GM21390 (cell line): ENCODE results near the gene PHKB.

Source experiments
- ATAC-seq: cut with Tn5 transposase; IDR thresholded peaks from one replicate; pipeline ENCODE4 v1.9.1; 2021; ENCODE audit not compliant: unreplicated experiment

PHKB gene

DNA sequence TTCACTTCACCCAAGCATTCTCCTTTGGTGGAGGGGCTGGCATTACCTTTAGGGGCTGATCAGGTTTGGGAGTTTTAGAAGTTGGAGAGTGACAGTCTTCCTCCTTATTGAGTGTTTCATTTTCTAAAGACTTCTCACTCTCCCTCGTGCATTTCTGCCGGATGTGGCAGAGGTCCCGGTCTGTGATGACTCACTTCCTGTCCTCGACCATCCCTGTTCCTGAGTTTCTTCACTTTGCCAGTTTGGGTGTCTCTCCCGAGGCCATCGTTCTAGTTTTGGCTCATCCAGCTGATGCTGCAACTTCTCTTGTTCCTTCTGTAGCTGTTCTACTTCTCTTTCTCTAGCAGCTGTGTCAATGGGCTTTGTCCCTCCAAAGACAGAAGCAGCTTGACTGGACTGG, 104.3 kb downstream of the PHKB start:
- ATAC-seq, result no peak

GRCh38 chr16:47567321-47567720, 106.2 kb downstream of the PHKB start:
- no peak for ATAC-seq

- ATAC-seq, result no peak
Observed at GRCh38 chr16:47568351-47568750, 107.2 kb downstream of the PHKB start.

DNA sequence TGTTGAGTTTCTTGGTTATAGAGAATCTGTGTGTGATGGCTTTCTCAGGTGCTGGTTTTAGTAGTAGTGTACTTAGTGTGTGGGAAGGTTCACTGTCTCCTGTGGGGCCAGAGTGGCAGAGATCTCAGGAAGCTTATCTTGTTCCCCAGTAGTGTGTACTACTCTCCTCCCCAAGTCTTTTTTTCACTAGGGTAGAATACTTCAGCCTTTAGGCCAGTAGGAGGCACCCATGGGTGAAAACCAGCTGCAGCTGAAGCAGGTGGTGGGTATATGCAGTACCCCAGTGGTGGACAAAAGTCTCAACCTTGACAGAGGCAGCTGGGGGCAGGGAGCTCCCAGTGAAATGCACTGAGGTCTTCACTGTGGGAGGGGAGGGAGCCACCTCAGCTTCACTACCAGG, 109.9 kb downstream of the PHKB start:
- no peak for ATAC-seq

DNA sequence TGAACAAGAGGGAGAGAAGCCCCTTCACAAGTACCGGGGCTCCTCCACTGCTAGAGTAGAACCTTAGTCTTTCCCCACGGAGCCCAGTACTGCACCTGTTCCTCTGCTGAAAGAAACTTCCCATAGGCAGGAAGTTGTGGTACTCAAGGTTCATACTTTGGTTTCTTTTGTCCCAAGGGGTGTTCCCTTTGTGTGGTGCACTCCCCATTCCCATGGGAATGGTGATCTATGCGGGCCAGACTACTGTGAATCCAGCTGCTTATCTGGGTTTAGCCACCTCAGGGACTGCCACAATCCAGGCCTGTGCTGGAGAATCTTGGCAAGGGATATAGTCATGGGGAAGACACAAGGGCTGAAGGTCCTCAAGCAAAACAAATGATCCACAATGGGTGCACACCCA, 110.6 kb downstream of the PHKB start:
- ATAC-seq, result no peak

DNA sequence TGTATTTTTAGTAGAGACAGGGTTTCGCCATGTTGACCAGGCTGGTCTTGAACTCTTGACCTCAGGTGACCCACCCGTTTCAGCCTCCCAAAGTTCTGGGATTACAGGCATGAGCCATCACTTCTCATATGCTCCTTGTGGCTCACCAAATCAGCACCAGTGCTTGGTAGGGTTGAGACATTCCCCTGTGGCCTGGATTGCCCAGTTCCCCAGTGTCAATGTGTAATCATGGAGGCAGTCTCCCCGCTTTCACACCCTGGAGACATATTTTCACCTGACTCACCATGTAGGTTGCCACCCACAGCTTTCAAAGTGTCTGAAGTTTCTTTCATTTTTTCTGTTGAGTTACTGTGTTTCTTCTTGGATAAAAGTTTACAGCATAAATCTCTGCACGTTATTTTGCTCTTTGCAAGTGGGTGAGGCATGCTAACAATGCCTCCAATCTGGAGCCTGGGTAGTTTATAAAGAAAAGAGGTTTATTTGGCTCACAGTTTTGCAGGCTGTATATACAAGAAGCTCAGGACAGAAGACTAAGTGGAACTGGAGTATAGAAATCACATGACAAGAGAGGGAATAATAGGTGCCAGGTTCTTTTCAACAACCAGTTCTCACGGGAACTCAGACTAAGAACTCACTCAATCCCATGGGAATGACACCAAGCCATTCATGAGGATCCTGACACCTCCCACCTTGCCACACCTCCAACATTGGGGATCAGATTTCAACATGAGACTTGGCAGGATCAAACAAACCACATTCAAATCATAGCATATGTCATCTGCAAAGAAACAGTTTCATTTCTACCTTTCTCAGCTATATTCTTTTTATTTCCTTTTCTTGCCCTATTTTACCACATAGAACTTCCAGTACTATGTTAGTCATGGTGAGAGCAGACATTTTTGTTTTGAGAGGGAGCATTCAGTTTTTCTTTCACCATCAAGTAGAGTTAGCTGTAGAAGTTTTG, 113.2 kb downstream of the PHKB start:
- no peak for ATAC-seq

GRCh38 chr16:47577029-47577428, 115.9 kb downstream of the PHKB start:
- no peak for ATAC-seq

- ATAC-seq, result no peak
Observed at GRCh38 chr16:47578033-47578432, 116.9 kb downstream of the PHKB start.

DNA sequence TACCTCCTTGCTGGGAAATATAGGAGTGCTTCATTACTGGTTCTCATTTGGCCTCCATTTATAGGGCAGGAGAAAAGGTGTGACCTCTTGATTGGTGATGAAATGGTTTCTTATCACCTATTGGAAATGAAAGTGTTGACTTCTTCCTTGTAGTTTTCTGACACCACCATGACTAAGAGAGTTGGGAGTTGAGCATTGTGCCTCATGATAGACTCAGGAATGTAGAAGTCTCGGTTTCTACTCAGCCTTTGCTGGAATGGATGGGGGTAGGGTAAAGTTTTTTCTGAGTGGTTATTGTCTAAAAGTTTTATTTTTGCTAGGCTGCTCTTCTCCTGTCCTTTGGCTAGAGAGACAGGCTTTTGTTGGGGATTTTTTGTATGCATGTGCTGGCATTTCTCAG, 117.4 kb downstream of the PHKB start:
- ATAC-seq, result no peak

- no peak for ATAC-seq
Observed at GRCh38 chr16:47581114-47581513, 120.0 kb downstream of the PHKB start.

DNA sequence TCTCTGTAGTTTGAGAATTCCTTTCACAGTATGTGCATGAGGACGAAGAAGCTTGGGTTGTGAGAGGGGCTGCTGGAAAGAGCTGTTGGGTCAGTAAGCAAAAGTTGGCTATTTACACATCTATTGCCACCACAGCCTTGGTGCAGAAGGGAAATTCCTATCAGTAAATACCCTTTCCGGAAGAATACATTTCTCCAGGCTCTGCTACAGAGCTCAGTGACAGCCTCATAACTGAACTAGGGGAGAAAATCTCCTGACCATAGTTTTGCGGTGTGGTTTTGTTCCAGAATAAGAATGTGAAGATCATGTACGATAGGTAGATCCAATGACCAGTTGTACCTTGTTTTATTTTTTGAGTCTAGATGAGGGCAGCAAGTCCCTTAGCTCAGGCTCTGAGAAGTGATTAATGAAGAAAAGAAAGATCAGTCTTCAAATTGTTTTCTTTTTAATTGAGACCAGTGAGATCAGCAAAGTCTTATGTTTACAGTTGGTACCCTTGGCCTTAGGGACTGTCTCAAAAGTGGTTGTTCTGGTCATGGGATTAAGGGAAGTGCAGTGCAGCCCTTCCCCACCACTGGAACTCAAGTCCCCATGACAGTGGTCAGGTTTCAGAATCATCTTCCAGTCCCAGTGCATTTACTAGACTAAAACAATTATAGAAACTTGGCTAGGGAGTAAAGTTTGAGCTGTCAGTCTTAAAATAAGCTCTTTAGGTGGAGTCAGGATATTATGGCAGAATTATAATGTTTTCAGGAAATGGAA, 123.5 kb downstream of the PHKB start:
- no peak for ATAC-seq

DNA sequence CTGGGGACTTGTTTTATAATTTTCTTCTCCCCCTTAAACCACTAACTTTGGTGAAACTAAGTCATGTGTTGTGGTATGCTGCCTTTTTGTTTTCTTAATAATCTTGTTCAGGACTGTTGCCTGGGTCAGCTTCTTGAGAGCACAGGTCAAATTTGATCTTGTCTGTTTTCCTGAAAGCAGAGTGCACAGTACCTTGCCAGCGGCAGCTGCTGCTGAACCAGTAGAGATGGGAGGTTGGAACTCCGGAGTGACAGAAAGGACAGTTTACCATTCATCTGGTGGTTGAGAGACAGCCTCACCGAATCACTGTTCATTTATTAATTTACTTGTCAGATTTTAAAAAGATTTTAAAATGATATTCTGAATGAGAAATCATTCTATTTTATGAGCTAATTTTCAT, 125.0 kb downstream of the PHKB start:
- ATAC-seq, result no peak

DNA sequence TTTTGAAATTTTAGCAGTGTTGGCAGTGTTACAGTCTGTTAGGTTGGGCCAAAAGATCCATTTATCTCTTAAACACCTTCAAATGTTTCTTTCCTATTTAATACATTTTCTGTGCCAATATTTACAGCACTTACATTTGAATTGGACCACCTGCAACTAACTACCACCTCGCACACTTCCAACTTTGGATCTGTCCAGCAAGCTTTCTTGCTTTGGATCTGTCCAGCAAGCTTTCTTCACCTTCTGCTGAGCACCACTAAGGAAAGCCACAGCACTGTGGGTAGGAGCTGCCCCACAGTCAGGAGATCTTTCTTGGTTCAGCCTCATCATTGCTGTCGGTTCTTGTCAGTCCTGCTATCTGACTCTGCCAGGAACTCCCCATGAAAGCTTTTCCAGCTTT, 129.3 kb downstream of the PHKB start:
- ATAC-seq, result no peak

DNA sequence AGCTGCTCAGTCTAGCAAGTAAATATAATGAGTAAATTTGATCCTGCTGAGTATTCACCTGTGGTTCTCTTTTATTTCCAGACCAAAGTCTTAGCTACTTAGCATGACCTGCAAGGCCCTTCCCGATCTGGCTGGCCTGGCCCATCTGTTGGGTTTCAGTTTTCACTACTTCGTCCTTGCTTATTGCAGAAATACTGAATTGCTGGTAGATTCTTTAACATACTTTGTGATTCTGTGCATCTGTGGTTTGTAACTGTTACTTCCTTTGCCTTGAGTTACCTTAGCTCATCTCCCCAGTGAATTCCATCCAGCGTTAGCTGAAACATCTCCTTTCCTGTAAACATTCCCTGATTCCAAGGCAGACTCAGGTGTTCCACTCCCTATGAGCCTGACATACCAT, 131.1 kb downstream of the PHKB start:
- ATAC-seq, result no peak

- ATAC-seq, result peak; percentile 82
Observed at GRCh38 chr16:47599512-47599911, 138.4 kb downstream of the PHKB start.

DNA sequence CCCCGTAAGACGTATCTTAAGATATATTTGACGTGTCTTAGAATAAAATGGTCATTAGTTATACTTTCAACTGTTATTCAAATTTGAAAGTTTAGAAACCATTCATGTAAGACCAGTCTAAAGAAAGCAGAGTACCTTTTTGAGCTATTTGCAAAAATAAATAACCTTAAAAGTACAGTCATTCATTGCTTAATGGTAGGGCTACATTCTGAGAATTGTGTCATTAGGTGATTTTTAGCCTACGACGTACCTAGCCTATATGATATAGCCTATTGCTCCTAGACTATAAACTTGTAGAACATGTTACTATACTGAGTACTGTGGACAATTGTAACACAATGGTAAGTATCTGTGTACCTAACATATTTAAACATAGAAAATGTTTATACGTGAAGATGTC, 139.2 kb downstream of the PHKB start:
- ATAC-seq, result peak; percentile 44

DNA sequence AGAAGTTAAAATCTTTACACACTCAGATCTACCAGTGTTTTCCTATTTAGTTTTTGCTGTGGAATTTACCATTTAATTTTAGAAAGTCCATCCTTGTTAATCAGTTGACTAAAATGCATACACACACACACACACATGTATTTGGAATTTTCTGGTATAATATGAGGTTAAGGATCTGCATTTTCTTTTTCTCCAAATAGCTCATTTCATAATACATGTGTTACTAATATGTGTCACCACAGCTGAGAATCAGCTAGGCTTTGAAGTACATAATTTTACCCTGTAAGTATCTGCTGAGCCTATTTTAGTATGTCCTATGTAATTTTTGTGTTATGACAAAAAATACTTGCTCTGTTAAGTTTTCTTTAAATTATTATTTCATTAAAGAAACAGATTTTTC, 143.2 kb downstream of the PHKB start:
- ATAC-seq, result no peak

DNA sequence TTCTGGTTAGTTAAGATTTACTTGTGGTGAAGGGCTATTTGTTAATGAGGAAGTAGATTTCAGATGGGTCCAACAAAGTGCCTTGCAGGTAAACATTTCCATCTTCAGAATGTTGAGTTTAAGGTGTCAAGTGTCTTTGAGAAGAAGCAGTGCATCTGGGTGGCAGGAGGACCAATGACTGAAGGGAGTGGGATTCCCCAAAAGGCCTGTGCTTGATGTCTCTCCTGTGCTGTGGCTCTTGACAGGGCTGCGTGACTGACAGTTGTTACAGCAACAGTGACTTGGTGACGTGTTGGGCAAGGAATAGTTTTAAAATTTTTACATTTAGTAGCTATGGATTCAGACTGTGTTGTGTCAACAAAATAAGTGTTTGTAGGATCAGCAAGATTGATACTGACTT, 149.9 kb downstream of the PHKB start:
- no peak for ATAC-seq

DNA sequence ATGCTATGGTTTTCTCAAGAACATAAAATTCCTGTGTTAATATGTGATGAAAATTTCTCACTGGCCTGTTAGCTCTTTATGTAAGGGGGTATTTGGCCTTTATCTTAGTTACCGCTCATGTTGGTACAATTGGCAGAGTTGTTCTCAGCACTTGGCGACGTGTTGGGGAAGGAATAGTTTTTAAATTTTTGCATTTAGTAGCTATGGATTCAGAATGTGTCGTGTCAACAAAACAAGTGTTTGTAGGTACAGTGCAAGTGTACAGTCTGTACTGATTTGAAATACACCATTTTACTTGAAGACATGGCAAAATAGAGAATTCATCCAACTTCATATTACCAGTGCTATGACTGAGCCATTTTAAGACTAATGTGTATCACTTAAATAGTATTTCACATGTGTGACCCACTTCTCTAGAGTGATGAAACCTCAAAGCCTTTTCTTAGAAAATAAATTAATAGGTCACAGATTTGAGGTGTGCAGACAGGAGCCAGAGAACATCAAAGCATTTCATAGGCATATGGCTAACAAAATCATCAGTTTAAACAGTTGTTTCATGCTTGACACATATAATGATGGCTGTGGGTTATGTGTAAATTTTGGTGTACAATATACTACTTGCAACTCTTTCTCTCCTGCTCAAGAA, 150.8 kb downstream of the PHKB start:
- ATAC-seq, result no peak

- ATAC-seq, result no peak
Observed at GRCh38 chr16:47612711-47613110, 151.6 kb downstream of the PHKB start.

DNA sequence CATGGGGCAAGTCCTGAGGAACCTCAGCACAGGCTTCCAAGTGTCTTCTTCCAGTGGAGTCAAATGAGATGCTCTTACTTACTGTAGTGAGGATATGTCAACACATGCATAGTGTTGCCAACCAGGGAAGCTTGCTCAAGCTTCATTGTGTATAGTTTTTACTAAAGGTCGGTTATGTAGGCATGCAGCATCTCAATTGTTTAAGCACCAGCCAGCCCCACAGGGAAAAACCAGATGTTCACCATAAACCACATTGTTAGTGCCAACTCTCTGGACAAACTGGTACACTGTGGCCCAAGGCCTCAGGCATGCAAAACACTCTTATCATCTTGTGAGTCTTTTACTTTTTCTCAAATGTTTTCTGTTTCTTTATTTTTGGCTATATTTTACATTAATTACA, 152.1 kb downstream of the PHKB start:
- no peak for ATAC-seq

DNA sequence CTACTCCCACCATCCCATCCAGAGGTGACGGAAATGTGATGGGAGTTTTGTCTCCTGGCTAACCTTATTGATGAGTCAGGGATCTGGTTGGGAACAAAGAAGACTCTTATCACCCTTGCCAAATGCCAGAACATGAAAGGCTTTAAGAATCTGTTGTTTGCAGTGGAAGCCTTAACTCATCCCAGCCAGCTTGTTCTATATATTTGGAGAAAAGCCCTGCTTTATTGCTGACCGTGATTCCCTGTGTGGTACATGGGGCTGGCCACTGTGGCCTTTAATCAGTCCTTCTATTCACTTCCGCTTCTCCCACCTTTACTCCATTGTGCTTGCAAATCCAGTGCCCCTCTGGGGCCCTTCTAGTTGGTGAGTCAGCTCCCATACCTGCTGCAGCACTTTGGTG, 156.6 kb downstream of the PHKB start:
- ATAC-seq, result no peak
